OCI-LY3 (cell line): Measurements from ENCODE around the gene EIF6.

Experiments used
- CTCF ChIP-seq: fragments of 200-600, 300-600 bp; sonication (generic); IDR thresholded peaks from 2 replicates; pipeline ENCODE4 v1.5.1; 2014; ENCODE audit warnings: antibody characterized with exemption, low read length, low read depth
- EZH2phosphoT487 ChIP-seq: fragments of 200-600 bp; shearing (Covaris generic); IDR thresholded peaks from 2 replicates; pipeline ENCODE4 v1.6.1; 2018; ENCODE audit warnings: antibody characterized with exemption, mixed run types, low read depth

GRCh38 chr20:35296101-35296554 lies 11.6 kb upstream of the EIF6 start:
- TF ChIP-seq CTCF (no peak), EZH2phosphoT487 (no peak)
